Stomach (tissue), 9 donors: ENCODE measurements around the gene NSMCE4A. TPM values are rescaled to one million over a fixed set of nuclear protein-coding genes. Genes with fewer than 3 reads are reported as not detected.

ENCODE experiments used
- DNase-seq, 2 donors: peaks; one replicate each; pipeline versions ENCODE4 v3.0.0 to v3.0.0-alpha.2; 2013 to 2019
- H3K27ac ChIP-seq, 5 donors: fragments of 200-600 bp in 4 of 5; sonication (generic) in 4 of 5; one replicate each; pipeline ENCODE4 v1.5.1; 2013 to 2019; ENCODE audit warnings: mild to moderate bottlenecking in 1 of 5, moderate library complexity in 1 of 5
- H3K27me3 ChIP-seq, 3 donors: fragments of 200-600 bp; sonication (generic); one replicate each; pipeline ENCODE4 v1.5.1; 2017 to 2019; ENCODE audit warnings: mixed run types in 1 of 3
- H3K36me3 ChIP-seq, 4 donors: fragments of 200-600 bp; sonication (generic); 1 replicate in 3 of 4; 2 replicates in 1 of 4; pipeline ENCODE4 v1.5.1; 2016 to 2019
- H3K4me1 ChIP-seq, 4 donors: fragments of 200-600 bp; sonication (generic); one replicate each; pipeline ENCODE4 v1.5.1; 2016 to 2019
- H3K4me3 ChIP-seq, 4 donors: fragments of 200-600 bp; sonication (generic) in 3 of 4; one replicate each; pipeline ENCODE4 v1.5.1; 2016 to 2019; ENCODE audit warnings: mild to moderate bottlenecking in 1 of 4
- H3K9me3 ChIP-seq, 4 donors: fragments of 200-600 bp; sonication (generic); one replicate each; pipeline ENCODE4 v1.5.1; 2016 to 2019
- CTCF ChIP-seq, 7 experiments: fragments of 450-650 bp in 4 of 7; fragments of 200-600 bp in 3 of 7; sonication (generic) in 3 of 7; IDR thresholded peaks; one replicate each; pipeline ENCODE4 v1.5.1; 2016 to 2019; ENCODE audit warnings: antibody characterized with exemption in 7 of 7, control low read depth in 2 of 7, mild to moderate bottlenecking in 1 of 7
- EP300 ChIP-seq: sonication (generic); formaldehyde crosslinking; IDR thresholded peaks from one replicate; pipeline ENCODE4 v1.6.1; 2017; ENCODE audit warnings: antibody characterized with exemption
- POLR2A ChIP-seq, 4 donors: fragments of 450-650 bp; IDR thresholded peaks; one replicate each; pipeline ENCODE4 v1.6.1; 2016; ENCODE audit warnings: antibody characterized with exemption in 4 of 4, control low read depth in 2 of 4, mild to moderate bottlenecking in 1 of 4, moderate library complexity in 1 of 4
- POLR2AphosphoS5 ChIP-seq, 3 donors: sonication (generic); formaldehyde crosslinking; IDR thresholded peaks; one replicate each; pipeline ENCODE4 v1.6.1; 2016; ENCODE audit warnings: antibody characterized with exemption in 3 of 3
- WGBS, 5 donors: extraction: QIAGEN DNeasy Blood & Tissue Kit in 3 of 5; methylation state at CpG; one replicate each; pipeline versions ENCODE4 v1.1.5 to v1.1.7; 2013 to 2018; 5-methylcytosine and 5-hydroxymethylcytosine counted together
- intact Hi-C: fragments of 100-400 bp; cut with DNase I; formaldehyde crosslinking; loops from one replicate; pipeline ENCODE4 v1.15.1; 2023; ENCODE audit warnings: low total_unique reads
- polyA plus RNA-seq, 3 donors: library from polyadenylated mRNA; stranded (reverse); fragments of 200-250 nt; gene quantifications; one replicate each; pipeline ENCODE4 v1.2.3, GENCODE V29; 2013
- total RNA-seq, 5 donors: library from RNA; depleted of rRNA; stranded (reverse); fragments of >200 nt; gene quantifications; one replicate each; pipeline versions ENCODE4 v1.1.0 to v1.2.3, GENCODE V29; 2014 to 2016
- donor health status: healthy with polysubstance abuse.
- donor health status: Bipolar disorder and iron deficiency.
- donor health status: healthy.

NSMCE4A gene
- total and polyA plus RNA-seq, 8 donors, result 43.8 to 441 (median 96.4) TPM

- Histone ChIP-seq H3K27ac (no peak overlapping the region), H3K4me3 (no peak overlapping the region), H3K27me3 (no peaks in the 10 kb centered on the region), H3K4me1 (peaks cover 0 to 15% (median 5%) of the 10 kb centered on the region in 4 donors), H3K36me3 (peaks cover 0 to 3% (median 0%) of the 10 kb centered on the region in 4 donors), H3K9me3 (no peaks in the 10 kb centered on the region)
- 16 to 37% (median 23%) methylated on average over 2 of the region's 2 CpGs for WGBS, 5 donors
- TF ChIP-seq CTCF (IDR thresholded peaks at IDR 0.05), result no peak
- no peak for TF ChIP-seq EP300
- no peak for TF ChIP-seq POLR2A (IDR thresholded peaks at IDR 0.05)
- no peak for TF ChIP-seq POLR2AphosphoS5 (IDR thresholded peaks at IDR 0.05)
- intact Hi-C loops, result no loop called here
- DNase-seq, result no peak
Observed at GRCh38 chr10:121949049-121949448, 26.0 kb downstream of the NSMCE4A start.

DNA sequence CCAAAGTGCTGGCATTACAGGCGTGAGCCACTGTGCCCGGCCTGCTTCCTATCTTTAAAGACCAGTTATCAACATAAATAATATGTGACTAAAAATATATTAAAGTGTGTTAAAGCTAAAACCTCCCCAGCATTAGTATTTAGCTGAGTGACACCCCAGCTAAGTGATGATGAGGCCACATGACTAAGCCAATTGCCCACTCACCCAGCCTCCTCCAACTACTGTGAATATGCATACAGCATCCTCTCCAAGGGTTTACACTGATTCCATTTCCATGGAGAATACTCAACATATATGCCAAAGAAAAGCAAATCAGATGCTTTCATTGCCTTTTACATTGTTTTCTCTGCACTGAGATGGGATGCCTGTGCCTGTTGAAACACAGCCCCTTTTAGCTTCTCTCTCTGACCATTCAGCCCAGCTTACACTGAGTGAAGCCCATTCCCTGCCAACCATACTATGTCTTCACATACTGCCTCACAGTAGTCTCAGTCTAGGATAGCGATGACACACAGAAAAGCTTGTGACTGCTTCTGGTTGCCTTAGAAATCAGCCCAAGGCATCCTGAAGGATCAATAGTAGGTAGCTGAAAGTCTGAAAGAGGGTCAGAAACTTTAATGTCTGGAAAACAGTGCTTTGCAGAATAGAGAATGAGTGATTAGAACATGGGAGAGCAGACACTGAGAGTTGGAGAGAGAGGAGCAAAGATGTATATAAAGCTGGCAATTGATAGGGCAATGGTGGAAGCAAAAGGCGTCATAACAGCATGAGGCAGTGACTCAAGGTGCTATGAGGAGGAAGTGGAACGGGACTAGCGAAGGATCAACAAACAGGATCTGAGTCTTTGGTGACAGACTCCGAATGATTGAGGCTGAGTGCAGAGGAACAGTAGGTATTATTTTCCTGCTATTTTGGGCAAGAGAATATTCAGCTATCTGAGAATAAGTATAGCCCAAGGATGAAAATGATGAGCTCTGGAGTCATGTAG, 27.4 kb downstream of the NSMCE4A start:
- TF ChIP-seq CTCF (IDR thresholded peaks at IDR 0.05) (no peak), POLR2AphosphoS5 (IDR thresholded peaks at IDR 0.05) (peak in 1 of 3 donors; percentile 9), POLR2A (IDR thresholded peaks at IDR 0.05) (no peak), EP300 (no peak)
- peak in 1 of 2 donors; percentile 60 for DNase-seq
- 60 to 68% (median 64%) methylated on average over 7 of the region's 7 CpGs for WGBS, 5 donors
- no peaks in the 10 kb centered on the region for H3K9me3 ChIP-seq
- peaks cover 0 to 15% (median 7%) of the 10 kb centered on the region in 4 donors for H3K4me1 ChIP-seq
- H3K27me3 ChIP-seq, result no peaks in the 10 kb centered on the region
- H3K4me3 ChIP-seq, result no peak overlapping the region
- no peak overlapping the region for H3K27ac ChIP-seq
- H3K36me3 ChIP-seq, result no peaks in the 10 kb centered on the region
- intact Hi-C loops, result no loop called here

DNA sequence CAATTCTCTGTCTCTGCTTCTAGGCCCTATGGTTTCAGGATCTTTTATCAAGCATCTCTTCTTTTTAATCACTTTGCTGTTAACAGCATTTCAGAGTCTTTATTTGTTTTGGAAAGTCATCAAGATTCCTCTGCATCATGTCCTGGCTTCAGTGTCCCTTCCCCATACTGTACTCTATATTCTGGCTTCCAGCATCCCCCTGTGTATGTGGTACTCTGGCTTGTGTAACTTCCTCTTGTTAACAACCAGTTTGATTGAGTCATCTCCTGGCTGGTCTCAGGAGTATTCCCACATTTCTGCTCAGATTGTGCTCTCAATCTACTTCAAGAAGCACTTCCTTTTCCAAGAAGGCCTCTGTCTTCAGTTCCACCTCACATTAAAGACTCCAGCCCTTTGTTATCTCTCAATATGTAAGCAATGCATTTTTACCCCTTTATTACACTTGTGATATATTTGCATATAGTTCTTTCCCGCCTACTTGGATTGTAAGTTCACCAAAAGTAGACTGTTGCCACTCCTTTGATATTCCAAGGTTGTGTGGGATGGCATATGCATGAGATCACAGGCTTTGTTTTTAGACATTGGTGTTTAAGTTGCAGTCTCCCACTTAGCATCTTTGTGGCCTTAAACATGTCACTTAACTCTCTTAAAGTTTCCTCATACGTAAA, 32.1 kb downstream of the NSMCE4A start:
- 47 to 89% (median 69%) methylated on average over 2 of the region's 2 CpGs for WGBS, 5 donors

More for the DNA sequence above, 32.1 kb downstream of the NSMCE4A start:
- no peaks in the 10 kb centered on the region for H3K27me3 ChIP-seq
- intact Hi-C loops, result no loop called here
- DNase-seq, result peak in 1 of 2 donors; percentile 67
- TF ChIP-seq CTCF (IDR thresholded peaks at IDR 0.05) (no peak), POLR2A (IDR thresholded peaks at IDR 0.05) (no peak), POLR2AphosphoS5 (IDR thresholded peaks at IDR 0.05) (peak in 1 of 3 donors; percentile 34), EP300 (no peak)
- H3K9me3 ChIP-seq, result no peaks in the 10 kb centered on the region
- no peak overlapping the region for H3K4me3 ChIP-seq
- H3K36me3 ChIP-seq, result no peaks in the 10 kb centered on the region
- H3K27ac ChIP-seq, result peak overlapping the region in 1 of 5 donors; percentile 45
- H3K4me1 ChIP-seq, result peaks cover 0 to 9% (median under 1%) of the 10 kb centered on the region in 4 donors
